GM12865 (cell line): Measurements from ENCODE around the gene PGM5.
A peak's percentile ranks its signal among the peaks of the same experiment; 100 is the strongest.
"Not testable (repeated sequence)": the region's sequence is repeated elsewhere in the genome, so short reads cannot be mapped to it uniquely, and the experiment has no call there.

ENCODE experiments used
- DNase-seq: peaks from one replicate; pipeline ENCODE4 v3.0.0; 2010; ENCODE audit warnings: low read depth
- H3K4me3 ChIP-seq: 2 replicates; pipeline ENCODE4 v1.5.1; 2011; ENCODE audit warnings: mild to moderate bottlenecking, low read depth, low read length, control low read depth
- CTCF ChIP-seq: IDR thresholded peaks from 2 replicates; pipeline ENCODE4 v1.5.1; 2011; ENCODE audit warnings: low read length, control low read depth, low read depth, inconsistent platforms; ENCODE audit not compliant: insufficient read depth; ENCODE audit errors: missing control alignments

PGM5 gene

DNA sequence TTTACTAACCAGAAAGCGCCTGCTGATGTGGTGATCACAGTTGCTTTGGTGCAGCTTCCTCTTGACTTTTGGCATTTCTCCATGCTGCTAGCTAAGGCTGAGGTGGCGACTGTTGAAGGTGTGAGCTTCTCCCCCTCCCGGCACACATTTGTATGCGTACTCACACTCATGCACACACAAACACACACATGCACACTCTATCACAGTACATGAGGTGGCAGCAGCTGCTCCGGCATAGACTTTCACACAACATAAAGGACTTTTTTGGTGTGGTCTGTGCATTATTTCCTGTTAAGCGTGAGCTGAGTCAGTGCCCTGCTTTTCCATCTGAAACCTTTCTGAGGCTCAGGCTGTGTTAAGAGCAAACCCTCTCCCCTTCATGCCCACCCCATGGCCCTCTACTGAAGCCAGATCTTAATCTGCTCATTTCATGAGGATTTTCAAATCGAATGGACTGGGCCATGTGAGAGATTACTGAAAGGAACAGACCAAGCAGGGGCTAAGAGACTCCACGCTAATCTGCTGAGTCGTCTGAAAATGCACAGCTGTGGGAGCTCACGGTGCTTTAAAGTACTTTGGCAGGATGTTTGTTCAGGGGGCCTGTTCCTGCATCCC, 10.6 kb downstream of the PGM5 start:
- not testable (repeated sequence) for DNase-seq

GRCh38 chr9:68375789-68376188, 19.4 kb downstream of the PGM5 start:
- H3K4me3 ChIP-seq, DNase-seq: not testable (repeated sequence)

More for the DNA sequence above, 10.6 kb downstream of the PGM5 start:
- H3K4me3 ChIP-seq: not testable (repeated sequence)

GRCh38 chr9:68377723-68378122, 21.3 kb downstream of the PGM5 start:
- DNase-seq, H3K4me3 ChIP-seq: not testable (repeated sequence)

- not testable (repeated sequence) for DNase-seq, H3K4me3 ChIP-seq
These were observed 27.5 kb downstream of the PGM5 start for GRCh38 chr9:68383894-68384293.

DNA sequence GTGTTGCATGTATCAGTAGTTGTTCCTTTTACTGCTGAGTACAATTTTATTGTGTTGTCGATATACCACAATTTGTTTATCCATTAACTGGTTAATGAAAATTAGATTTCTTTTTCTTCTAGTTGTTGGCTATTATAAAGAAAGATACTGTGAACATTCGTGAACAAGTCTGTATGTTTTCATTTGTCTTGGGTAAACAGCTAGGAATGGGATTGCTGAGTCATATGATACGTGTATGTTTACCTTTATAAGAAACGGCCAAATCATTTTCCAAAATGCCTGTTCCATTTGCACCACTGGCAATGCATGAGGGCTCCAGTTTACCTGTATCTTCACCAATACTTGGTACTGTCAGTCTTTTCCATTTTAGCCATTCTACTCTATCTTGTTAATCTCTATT, 33.1 kb downstream of the PGM5 start:
- not testable (repeated sequence) for H3K4me3 ChIP-seq, DNase-seq

DNA sequence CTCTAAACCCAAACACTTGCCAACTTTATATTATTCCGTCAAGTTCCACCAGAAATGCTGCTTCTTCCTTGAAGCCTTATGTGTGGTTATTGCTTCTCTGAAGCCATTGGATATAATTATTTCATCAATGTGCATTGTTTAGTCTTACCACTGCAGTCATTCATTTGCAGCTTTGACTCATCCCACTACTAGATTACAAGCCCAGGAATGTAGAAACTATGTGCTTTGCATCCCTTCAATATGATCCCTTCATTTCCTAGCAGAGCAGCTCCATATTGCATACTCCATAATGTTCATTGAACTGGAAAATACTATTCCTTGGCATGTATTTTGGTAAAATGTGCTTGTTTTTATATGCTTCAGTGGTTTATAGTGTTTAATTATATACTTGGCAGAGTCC, 34.3 kb downstream of the PGM5 start:
- not testable (repeated sequence) for DNase-seq, H3K4me3 ChIP-seq

- not testable (repeated sequence) for DNase-seq, H3K4me3 ChIP-seq
These were observed 40.1 kb downstream of the PGM5 start for GRCh38 chr9:68396411-68397094.

- not testable (repeated sequence) for H3K4me3 ChIP-seq, DNase-seq
These were observed 40.6 kb downstream of the PGM5 start for GRCh38 chr9:68397095-68397423.

DNA sequence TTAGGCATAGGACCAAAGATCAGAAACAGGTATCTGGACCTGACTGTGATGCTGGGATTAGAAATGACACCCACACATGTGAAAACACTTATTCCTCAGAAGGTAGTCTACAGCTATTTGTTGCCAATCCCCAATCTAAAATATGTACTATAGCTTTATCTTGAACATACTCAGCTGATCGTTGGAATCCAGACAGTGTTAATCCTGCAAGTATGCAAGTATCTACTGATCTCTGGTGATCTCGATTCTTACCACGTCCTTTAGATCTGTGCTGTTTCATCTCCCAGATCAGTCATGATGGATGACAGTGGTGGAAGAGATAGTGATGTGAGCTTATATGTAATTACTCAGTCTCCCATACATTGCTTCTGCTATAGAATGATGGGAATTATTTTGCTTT, 41.4 kb downstream of the PGM5 start:
- not testable (repeated sequence) for DNase-seq, H3K4me3 ChIP-seq

- H3K4me3 ChIP-seq, DNase-seq: not testable (repeated sequence)
These were observed 41.9 kb downstream of the PGM5 start for GRCh38 chr9:68398324-68398723.

DNA sequence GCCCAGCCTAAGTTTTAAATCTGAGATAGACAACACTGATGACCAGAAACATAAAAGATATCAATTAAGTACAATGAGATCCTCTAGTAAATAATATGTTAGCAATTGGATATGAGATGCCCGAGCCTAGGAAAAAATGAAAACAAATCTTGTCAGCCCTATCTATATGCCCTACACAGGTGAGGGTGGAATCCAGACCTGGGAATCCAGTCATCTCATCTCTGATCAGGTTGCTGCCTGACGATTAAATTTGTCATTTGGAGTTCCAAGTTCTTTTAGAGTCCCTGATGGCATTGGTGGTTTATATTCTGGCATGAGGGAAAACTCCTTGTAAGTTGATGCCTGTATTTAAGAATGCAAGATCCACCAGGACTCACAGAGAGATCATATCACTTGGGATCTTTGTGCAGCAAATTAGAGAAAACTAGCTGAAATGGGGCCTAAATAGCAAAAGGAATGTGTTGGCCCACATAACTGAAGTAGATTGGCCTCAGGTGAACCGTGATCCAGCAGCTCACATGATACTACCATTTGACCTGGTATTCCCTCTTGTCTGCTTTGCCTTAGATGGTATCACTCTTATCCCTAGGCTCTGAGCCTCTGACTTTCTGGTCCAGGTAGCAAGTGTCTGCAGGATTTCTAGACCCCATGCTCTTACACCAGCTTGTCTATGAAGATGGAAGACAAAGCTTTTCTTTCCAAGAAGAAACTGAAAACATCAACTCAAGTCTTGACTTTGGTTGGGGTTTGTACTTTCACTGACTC, 48.2 kb downstream of the PGM5 start:
- not testable (repeated sequence) for DNase-seq, H3K4me3 ChIP-seq

DNA sequence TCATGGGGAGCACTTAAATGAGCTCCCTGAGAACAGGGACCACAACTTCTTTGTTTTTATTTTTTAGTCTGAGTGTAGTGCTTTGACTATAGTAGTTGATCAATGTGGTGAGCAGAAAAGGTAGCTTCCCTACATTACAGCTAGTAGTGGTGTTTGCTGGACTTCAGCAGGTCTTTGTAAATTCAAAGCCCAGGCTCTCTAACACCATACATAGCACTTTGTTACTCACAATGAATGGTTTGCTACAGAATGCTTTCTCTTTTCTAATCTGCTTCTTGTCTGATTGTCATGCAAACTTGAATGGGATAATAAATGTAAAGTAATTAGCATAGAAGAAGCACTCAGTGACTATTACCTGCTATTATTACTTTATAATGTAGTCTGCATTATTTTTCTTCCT, 55.5 kb downstream of the PGM5 start:
- DNase-seq, H3K4me3 ChIP-seq: not testable (repeated sequence)

- not testable (repeated sequence) for H3K4me3 ChIP-seq, DNase-seq
These were observed 56.3 kb downstream of the PGM5 start for GRCh38 chr9:68412754-68413153.

DNA sequence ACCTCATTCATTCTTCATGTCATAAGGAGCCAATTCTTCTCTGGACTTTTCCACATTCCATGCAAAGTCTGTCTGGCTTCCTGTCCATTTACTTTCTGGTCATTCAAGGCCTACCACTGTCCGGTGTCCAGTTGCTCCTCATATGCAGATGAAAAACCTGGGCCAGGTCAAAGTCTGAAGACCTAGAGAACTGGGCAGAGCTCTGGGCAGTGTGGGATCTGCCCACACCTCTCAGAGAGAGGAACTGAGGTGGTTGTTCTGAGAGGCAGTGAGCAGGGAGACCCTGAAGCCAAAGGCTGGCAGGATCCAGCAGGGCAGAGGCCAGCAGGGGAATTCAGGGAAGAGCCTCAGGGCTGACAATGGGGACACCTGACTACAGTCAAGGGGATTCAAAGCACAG, 58.7 kb downstream of the PGM5 start:
- not testable (repeated sequence) for H3K4me3 ChIP-seq, DNase-seq

DNA sequence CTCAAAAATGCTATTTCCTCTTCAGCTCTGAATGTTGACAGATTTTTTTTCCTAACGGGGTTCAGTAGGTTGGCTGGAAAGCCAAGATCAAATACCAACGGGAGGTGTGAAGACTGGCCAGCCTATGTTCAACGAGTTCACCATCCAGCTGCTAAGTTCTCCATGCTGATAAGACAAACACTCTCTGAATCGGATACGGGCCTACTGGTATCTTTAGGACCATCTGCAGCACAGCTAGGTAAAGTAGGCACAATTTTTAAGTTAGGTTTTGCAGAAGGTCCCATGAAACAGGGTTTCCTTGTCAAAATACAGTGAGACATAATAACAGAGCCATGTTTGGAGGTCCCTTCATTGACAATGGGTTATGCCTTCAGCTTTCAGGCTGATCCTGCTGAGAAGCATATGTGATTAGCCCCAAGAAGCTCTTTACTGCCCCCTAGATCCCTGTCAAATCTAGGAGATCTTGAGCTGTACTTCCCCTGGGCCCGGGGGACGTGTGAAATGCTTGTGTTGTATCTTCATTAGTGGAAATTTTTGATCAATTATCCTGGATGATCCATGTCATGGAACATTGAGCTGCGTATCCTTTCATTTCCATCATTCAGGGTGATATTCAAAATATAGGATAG, 60.6 kb downstream of the PGM5 start:
- peak; percentile 39 for TF ChIP-seq CTCF
- no peak overlapping the region for H3K4me3 ChIP-seq
- DNase-seq: peak; percentile 20
